HG03139 (cell line): Measurements from ENCODE around the gene CNST.
"Not testable (repeated sequence)": the region's sequence is repeated elsewhere in the genome, so short reads cannot be mapped to it uniquely, and the experiment has no call there.

ENCODE experiments used
- ATAC-seq: cut with Tn5 transposase; IDR thresholded peaks from one replicate; pipeline ENCODE4 v1.9.1; 2021; ENCODE audit not compliant: unreplicated experiment

Gene CNST

DNA sequence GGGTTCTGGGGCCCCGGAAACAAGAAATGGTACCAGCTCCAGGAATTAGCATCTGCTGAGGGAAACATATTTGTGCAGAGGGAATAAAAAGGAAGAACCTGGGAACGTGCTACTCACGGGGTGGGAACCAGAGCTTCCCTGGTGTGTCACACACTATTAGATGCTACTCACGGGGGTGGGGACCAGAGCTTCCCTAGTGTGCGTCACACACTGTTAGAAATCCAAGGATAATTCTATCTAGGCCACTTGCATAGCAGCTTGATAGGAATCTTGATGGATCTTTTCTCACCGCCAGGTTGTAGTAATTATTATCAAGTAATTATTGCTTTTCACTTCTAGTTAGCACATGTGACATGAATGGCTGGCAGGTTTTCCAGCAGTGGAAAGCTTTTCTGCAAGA, 103.4 kb downstream of the CNST start:
- no peak for ATAC-seq

DNA sequence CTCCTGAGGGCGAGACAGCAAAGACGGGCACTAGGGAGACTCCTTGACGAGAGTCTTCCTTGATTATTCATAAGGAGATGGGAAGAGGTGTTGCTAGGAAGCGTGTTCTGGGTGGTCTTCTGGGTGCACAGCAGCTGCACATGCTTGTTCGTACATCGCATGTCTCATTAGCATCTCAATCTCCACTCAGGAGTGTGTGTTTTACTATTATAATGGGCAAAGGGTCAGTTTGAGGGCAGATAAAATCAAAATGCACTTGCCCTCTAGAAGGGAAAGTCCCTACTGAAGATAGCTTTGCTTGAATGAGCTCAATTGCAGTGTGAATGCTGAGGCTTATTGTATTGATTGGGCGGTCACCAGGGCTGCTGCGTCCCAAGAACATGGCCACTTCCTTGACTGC, 107.8 kb downstream of the CNST start:
- no peak for ATAC-seq

- no peak for ATAC-seq
These were observed 111.6 kb downstream of the CNST start for GRCh38 chr1:246677842-246678241.

DNA sequence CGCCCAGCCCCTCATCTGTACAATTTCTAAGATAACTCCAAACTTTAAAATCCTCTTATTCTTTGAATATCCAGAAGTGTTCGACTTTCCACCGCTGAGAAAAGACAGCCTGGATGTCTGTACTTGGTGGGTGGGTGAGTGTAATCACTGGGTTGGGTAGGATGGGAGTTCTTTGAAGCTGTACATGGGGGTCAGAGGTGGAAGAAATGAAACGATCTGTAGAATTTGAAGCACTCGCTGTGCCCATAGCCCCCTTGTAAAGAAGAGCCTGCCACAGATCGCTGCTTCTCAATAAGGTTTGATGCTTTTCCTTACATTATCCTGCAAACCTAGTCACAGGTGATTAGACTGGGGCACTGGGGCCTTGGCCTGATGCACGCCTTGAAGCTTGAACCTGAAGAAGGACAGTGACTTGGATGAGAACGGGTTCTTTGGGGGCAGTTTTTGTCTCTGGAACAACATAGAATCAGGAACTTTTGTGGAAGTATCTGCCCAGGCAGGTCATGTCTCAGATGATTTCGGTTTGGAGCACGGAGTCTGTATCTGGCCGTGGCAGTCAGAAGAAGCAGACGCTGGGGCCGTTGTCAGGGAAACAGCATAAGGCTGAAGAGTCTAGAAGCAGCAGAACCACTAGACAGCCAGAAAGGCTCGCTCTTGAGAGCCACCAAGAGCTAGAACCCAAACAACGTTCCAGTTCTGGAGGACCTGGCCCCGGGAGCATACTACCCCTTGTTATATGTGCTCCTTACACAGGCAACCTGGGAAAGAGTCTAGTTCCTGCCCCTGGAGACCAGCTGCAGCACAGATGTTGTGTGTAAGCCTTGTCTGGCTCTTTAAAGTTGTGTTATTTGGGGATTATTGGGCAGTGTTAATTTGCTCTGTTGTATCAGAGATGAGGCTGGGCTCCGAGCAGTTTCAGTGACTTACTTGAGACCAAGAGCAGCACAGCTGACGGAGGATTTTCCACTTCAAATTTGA, 112.8 kb downstream of the CNST start:
- no peak for ATAC-seq

GRCh38 chr1:246679794-246680177, 113.5 kb downstream of the CNST start:
- ATAC-seq = no peak

- no peak for ATAC-seq
These were observed 113.9 kb downstream of the CNST start for GRCh38 chr1:246680190-246680589.

GRCh38 chr1:246680696-246681130, 114.5 kb downstream of the CNST start:
- no peak for ATAC-seq

- no peak for ATAC-seq
These were observed 115.9 kb downstream of the CNST start for GRCh38 chr1:246681900-246682895.

- ATAC-seq = no peak
These were observed 117.3 kb downstream of the CNST start for GRCh38 chr1:246683521-246683920.

GRCh38 chr1:246687002-246687401, 120.7 kb downstream of the CNST start:
- ATAC-seq = no peak

GRCh38 chr1:246689409-246690008, 123.3 kb downstream of the CNST start:
- peak; percentile 98 for ATAC-seq

- no peak for ATAC-seq
These were observed 123.8 kb downstream of the CNST start for GRCh38 chr1:246690100-246690499.

- ATAC-seq = no peak
These were observed 125.6 kb downstream of the CNST start for GRCh38 chr1:246691622-246692495.

DNA sequence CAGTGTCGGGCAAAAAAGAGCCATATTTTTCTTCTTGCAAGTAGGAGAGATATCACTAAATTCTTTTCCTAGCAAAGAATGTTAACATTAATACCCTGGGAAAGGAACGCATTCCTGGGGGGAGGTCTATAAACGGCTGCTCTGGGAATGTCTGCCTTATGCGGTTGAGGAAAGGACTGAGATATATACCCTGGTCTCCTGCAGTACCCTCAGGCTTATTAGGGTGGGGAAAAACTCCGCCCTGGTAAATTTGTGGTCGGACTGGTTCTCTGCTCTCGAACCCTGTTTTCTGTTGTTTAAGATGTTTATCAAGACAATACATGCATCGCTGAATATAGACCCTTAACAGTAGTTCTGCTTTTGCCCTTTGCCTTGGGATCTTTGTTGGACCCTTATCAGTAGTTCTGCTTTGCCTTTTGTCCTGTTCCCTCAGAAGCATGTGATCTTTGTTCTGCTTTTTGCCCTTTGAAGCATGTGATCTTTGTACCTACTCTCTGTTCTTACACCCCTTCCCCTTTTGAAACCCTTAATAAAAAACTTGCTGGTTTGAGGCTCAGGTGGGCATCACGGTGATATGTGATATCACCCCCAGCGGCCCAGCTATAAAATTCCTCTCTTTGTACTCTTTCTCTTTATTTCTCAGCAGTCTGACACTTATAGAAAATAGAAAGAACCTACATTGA, 128.1 kb downstream of the CNST start:
- ATAC-seq = not testable (repeated sequence)

DNA sequence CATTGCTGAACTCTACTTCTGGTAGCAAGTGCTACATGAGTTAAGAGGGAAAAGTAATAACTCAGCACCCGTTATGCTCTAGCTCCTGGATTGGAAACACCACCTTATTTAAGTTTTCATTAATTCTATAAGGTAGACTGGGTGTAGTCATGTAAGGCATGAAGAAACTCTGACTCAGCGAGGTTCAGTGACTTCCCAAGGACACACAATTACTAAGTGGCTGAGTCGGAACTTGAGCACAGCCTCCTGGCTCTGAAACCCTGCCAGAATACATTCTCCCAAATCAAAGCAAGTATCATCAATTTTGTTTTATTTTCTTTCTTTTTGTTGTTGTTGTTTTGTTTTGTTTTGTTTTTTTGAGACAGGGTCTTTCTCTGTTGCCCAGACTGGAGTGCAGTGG, 128.9 kb downstream of the CNST start:
- ATAC-seq = no peak

GRCh38 chr1:246695666-246696065, 129.4 kb downstream of the CNST start:
- ATAC-seq = no peak

GRCh38 chr1:246698466-246699094, 132.3 kb downstream of the CNST start:
- no peak for ATAC-seq

GRCh38 chr1:246699095-246699735, 133.0 kb downstream of the CNST start:
- peak; percentile 100 for ATAC-seq

GRCh38 chr1:246703581-246703980, 137.3 kb downstream of the CNST start:
- ATAC-seq = no peak
